ENCODE results near the gene CLDN24. TPM values are rescaled to one million over a fixed set of nuclear protein-coding genes. Genes with fewer than 3 reads are reported as not detected.
A peak's percentile ranks its signal among the peaks of the same experiment; 100 is the strongest.

CLDN24 gene
- total RNA-seq, 1 donor from 2014 or later, result not detected

DNA sequence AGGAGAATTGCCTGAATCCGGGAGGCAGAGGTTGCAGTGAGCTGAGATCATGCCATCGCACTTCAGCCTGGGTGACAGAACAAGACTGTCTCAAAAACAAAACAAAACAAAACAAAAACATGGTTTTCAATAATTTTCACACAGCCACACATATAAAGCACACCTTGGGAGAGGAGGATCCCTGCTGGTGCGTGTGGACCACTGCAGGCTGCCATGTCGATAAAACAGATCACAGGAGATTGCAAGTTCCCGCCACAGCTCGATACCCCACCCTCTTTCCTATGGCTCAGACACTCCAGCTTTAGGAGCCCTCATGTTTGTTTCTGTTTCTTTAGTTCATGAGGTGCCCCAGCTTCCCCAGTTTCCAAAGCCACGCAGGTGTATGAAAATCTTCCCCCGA lies 31.3 kb upstream of the CLDN24 start:
- no peak overlapping the region for H3K4me3 Mint-ChIP-seq
- H3K9me3 Mint-ChIP-seq, result no peaks in the 10 kb centered on the region

DNA sequence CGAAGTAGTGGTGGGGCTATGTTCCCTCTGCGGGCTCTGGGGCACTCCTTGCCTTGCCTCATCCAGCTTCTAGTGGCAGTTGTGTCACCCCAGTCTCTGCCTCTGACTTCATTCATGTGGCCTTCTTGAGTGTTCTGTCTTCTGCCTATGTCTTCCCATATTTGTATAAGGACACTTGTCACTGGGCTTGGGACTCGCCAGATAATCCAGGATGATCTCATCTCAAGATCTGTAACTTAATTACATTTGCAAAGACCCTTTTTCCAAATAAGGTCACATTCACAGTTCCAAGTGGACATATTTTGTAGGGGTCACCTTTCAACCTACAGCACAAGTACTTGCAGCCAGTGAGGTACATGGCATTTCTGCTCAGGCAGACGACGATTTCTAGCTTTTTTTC lies 30.3 kb upstream of the CLDN24 start:
- peaks cover 8% of the 10 kb centered on the region for H3K4me1 Mint-ChIP-seq
- H3K27me3 Mint-ChIP-seq, result no peaks in the 10 kb centered on the region
- H3K9me3 Mint-ChIP-seq, result no peaks in the 10 kb centered on the region
- H3K27ac Mint-ChIP-seq, result no peak overlapping the region
- intact Hi-C loops (cut with micrococcal nuclease), result no loop called here
- no peak for DNase-seq
- H3K36me3 Mint-ChIP-seq (ENCODE audit: low read depth), result no peaks in the 10 kb centered on the region
- H3K4me3 Mint-ChIP-seq, result no peak overlapping the region

More for the DNA sequence above, 31.3 kb upstream of the CLDN24 start:
- Mint-ChIP-seq H3K27me3 (no peaks in the 10 kb centered on the region), H3K36me3 (ENCODE audit: low read depth) (no peaks in the 10 kb centered on the region), H3K4me1 (peaks cover 7% of the 10 kb centered on the region), H3K27ac (no peak overlapping the region)
- intact Hi-C loops (cut with micrococcal nuclease), result no loop called here
- no peak for DNase-seq

GRCh38 chr4:183350317-183351071 lies 28.3 kb upstream of the CLDN24 start:
- no peak overlapping the region for H3K4me3 Mint-ChIP-seq
- H3K36me3 Mint-ChIP-seq (ENCODE audit: low read depth), result no peaks in the 10 kb centered on the region
- H3K9me3 Mint-ChIP-seq, result no peaks in the 10 kb centered on the region
- DNase-seq, result no peak
- H3K27ac Mint-ChIP-seq, result no peak overlapping the region
- H3K27me3 Mint-ChIP-seq, result no peaks in the 10 kb centered on the region
- H3K4me1 Mint-ChIP-seq, result peaks cover 8% of the 10 kb centered on the region
- intact Hi-C loops (cut with micrococcal nuclease), result no loop called here

DNA sequence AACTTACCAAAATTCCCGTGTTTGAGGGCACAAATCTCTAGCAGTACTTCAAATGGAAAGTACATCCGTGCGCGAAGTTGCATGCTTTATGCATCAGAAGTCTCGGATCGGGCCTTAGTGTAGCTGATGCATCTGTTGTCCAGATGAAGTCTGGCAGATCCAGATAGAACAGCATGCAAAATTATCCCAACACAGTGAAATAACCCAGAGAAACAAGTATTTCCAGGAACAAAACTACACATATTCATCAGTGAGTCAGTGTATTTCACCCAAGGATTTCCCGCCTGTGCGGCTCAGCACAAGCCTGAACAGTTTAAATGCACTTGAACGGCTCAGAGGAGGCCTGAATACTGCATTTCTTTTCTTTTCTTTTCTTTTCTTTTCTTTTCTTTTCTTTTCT lies 27.4 kb upstream of the CLDN24 start:
- DNase-seq, result no peak
- intact Hi-C loops (cut with micrococcal nuclease), result no loop called here
- Mint-ChIP-seq H3K4me1 (peaks cover 8% of the 10 kb centered on the region), H3K27ac (no peak overlapping the region), H3K36me3 (ENCODE audit: low read depth) (no peaks in the 10 kb centered on the region), H3K27me3 (no peaks in the 10 kb centered on the region), H3K9me3 (no peaks in the 10 kb centered on the region), H3K4me3 (no peak overlapping the region)

DNA sequence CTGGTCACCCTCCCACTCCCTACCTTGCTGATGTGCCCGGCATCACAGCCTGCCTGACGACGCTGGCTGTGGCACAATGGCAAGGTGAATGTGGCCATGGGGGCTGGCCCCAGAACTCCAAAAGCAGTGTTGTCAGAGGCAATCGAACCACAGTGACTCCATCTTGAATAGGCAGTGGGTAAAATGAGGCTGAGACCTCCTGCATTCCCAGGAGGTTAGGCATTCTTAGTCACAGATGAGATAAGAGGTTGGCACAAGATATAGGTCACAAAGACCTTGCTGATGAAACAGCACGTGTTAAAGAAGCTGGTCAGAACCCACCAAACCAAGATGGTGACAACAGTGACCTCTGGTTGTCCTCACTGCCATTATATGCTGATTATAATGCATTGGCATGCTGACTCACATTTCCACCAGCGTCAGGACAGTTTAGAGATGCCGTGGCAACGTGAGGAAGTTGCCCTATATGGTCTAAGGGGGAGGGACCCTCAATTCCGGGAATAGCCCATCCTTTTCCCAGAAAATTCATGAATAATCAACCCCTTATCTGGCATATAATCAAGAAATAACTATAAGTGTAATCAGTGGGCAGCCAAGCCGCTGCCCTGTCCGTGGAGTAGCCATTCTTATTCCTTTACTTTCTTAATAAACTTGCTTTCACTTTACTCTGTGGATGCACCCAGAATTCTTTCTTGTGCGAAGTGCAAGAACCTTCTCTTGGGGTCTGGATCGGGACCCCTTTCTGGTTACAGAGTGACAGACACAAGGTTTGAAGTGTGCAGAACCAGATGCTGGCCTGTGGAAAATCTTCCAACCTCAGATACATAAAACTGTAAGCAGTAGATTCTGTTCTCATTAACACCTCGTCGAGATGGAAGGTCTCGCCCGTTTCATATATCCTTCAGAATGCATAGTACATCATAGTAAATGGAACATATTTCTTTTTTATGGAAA lies 26.8 kb upstream of the CLDN24 start:
- Mint-ChIP-seq H3K27me3 (peaks cover under 1% of the 10 kb centered on the region), H3K4me3 (no peak overlapping the region), H3K9me3 (no peaks in the 10 kb centered on the region), H3K4me1 (peaks cover 8% of the 10 kb centered on the region), H3K36me3 (ENCODE audit: low read depth) (no peaks in the 10 kb centered on the region), H3K27ac (no peak overlapping the region)
- intact Hi-C loops (cut with micrococcal nuclease), result no loop called here
- DNase-seq, result peak; percentile 71

DNA sequence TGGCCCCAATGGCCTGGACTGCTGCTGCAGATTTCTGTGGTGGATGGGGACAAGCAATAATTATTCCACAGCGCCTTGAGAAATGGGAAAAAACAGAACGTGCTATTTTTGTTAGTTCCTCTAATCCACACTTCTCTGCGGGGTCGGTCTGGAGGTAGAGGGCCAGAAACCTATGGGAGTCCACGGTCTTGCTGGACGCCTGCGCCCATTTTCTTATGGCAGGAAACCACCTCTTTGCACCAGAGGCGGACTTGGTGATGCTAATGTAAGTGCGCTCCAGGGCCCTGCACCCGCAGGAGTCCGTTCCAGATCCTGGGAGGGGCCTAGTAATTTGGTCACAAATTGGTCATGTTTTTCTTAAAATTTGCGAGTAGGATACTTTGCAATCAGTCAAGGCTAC lies 25.9 kb upstream of the CLDN24 start:
- Mint-ChIP-seq H3K9me3 (no peaks in the 10 kb centered on the region), H3K4me1 (peaks cover 10% of the 10 kb centered on the region), H3K4me3 (no peak overlapping the region), H3K27ac (no peak overlapping the region), H3K27me3 (peaks cover 3% of the 10 kb centered on the region), H3K36me3 (ENCODE audit: low read depth) (no peaks in the 10 kb centered on the region)
- DNase-seq, result no peak
- intact Hi-C loops (cut with micrococcal nuclease), result no loop called here

GRCh38 chr4:183347566-183347965 lies 25.3 kb upstream of the CLDN24 start:
- H3K4me1 Mint-ChIP-seq, result peaks cover 11% of the 10 kb centered on the region
- H3K27me3 Mint-ChIP-seq, result peaks cover 5% of the 10 kb centered on the region
- H3K27ac Mint-ChIP-seq, result no peak overlapping the region
- no peak overlapping the region for H3K4me3 Mint-ChIP-seq
- H3K36me3 Mint-ChIP-seq (ENCODE audit: low read depth), result no peaks in the 10 kb centered on the region
- DNase-seq, result no peak
- intact Hi-C loops (cut with micrococcal nuclease), result no loop called here
- no peaks in the 10 kb centered on the region for H3K9me3 Mint-ChIP-seq

DNA sequence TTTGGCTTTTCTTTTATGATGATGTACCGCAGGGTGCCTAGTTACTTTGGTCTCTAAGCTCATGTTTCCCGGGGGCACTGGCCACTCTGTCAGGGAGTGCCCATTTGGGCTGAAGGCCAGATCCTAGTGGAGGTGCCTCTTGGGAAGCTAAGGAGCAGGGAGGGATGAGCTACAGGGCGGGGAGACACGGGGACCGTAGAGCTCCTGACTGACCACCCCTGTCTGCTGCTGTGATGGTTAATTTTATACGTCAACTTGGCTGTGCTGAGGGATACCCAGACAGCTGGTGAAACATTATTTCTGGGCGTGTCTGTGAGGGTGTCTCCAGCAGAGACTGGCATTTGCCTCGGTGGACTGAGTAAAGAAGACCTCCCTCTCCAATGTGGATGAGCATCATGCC lies 24.9 kb upstream of the CLDN24 start:
- intact Hi-C loops (cut with micrococcal nuclease), result no loop called here
- peaks cover 11% of the 10 kb centered on the region for H3K4me1 Mint-ChIP-seq
- no peak for DNase-seq
- H3K27ac Mint-ChIP-seq, result no peak overlapping the region
- H3K4me3 Mint-ChIP-seq, result no peak overlapping the region
- peaks cover 6% of the 10 kb centered on the region for H3K27me3 Mint-ChIP-seq
- H3K36me3 Mint-ChIP-seq (ENCODE audit: low read depth), result no peaks in the 10 kb centered on the region
- H3K9me3 Mint-ChIP-seq, result no peaks in the 10 kb centered on the region

GRCh38 chr4:183345261-183345660 lies 23.0 kb upstream of the CLDN24 start:
- Mint-ChIP-seq H3K36me3 (ENCODE audit: low read depth) (no peaks in the 10 kb centered on the region), H3K9me3 (no peaks in the 10 kb centered on the region)

GRCh38 chr4:183344523-183345255 lies 22.5 kb upstream of the CLDN24 start:
- Mint-ChIP-seq H3K4me1 (peaks cover 11% of the 10 kb centered on the region), H3K9me3 (no peaks in the 10 kb centered on the region), H3K27ac (no peak overlapping the region), H3K27me3 (peaks cover 12% of the 10 kb centered on the region), H3K4me3 (no peak overlapping the region), H3K36me3 (ENCODE audit: low read depth) (no peaks in the 10 kb centered on the region)
- DNase-seq, result no peak
- intact Hi-C loops (cut with micrococcal nuclease), result no loop called here

More at GRCh38 chr4:183345261-183345660, 23.0 kb upstream of the CLDN24 start:
- H3K27ac Mint-ChIP-seq, result no peak overlapping the region
- intact Hi-C loops (cut with micrococcal nuclease), result no loop called here
- peaks cover 11% of the 10 kb centered on the region for H3K4me1 Mint-ChIP-seq
- no peak for DNase-seq
- H3K4me3 Mint-ChIP-seq, result no peak overlapping the region
- H3K27me3 Mint-ChIP-seq, result peaks cover 12% of the 10 kb centered on the region

- no peaks in the 10 kb centered on the region for H3K36me3 Mint-ChIP-seq (ENCODE audit: low read depth)
- no peak for DNase-seq
These were observed 21.5 kb upstream of the CLDN24 start for GRCh38 chr4:183343730-183344129.

DNA sequence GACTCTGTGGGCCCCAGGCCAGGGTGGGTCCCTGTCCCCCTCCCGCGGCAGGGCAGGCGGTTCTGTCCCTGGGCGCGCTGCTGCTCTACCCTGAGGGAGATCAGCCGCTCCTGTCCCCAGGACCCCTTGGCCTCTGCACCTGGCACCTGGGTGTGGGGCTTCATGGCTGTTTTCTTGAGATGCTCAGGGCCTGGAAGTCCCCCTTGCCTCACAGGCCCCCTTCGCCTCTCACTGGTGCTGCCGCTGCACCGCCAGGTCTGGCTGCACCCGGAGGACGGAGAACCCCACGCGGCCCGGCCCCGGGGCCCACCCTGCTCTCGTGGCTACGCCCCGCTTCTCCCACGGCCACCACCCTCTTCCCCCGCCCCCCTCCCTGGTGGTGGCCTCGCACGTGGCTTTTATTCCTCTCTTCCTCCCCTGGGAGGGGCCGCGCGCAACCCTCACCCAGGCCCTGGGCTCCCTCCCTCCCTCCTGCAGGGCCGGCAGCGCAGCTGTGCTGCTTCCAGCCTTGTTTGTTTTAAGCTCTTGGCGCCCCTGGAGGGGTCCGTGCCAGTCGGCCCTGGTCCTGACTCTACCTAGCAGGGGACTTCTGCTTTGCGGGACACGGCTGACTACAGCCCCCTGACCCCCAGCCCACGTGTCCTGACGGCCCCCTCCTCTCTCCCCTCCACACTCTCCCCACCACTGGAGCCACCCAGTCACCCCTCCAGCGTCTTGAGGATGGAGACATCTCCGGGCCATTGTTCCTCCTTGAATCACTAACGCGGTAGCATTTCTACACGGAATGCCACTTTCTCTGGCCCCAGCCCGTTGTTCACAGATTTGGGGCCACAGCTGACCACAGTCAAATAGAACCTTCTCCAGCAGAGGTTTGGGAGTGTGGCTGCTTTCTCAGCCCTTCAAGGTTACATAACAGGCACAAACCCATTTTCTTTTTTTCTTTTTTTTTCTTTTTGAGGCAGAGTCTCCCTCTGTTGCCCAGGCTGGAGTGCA lies 20.6 kb upstream of the CLDN24 start:
- DNase-seq, result no peak
- H3K36me3 Mint-ChIP-seq (ENCODE audit: low read depth), result no peaks in the 10 kb centered on the region

More at GRCh38 chr4:183343730-183344129, 21.5 kb upstream of the CLDN24 start:
- Mint-ChIP-seq H3K27ac (no peak overlapping the region), H3K4me1 (peaks cover 6% of the 10 kb centered on the region), H3K4me3 (no peak overlapping the region), H3K9me3 (no peaks in the 10 kb centered on the region), H3K27me3 (peaks cover 12% of the 10 kb centered on the region)
- intact Hi-C loops (cut with micrococcal nuclease), result no loop called here

GRCh38 chr4:183337833-183338232 lies 15.6 kb upstream of the CLDN24 start:
- Mint-ChIP-seq H3K36me3 (ENCODE audit: low read depth) (no peaks in the 10 kb centered on the region), H3K4me1 (peaks cover 4% of the 10 kb centered on the region), H3K27ac (no peak overlapping the region), H3K4me3 (no peak overlapping the region), H3K27me3 (peaks cover 10% of the 10 kb centered on the region), H3K9me3 (no peaks in the 10 kb centered on the region)
- no peak for DNase-seq
- intact Hi-C loops (cut with micrococcal nuclease), result no loop called here

More for the DNA sequence above, 20.6 kb upstream of the CLDN24 start:
- Mint-ChIP-seq H3K9me3 (no peaks in the 10 kb centered on the region), H3K27ac (no peak overlapping the region), H3K27me3 (peaks cover 12% of the 10 kb centered on the region), H3K4me3 (no peak overlapping the region), H3K4me1 (peaks cover 3% of the 10 kb centered on the region)
- intact Hi-C loops (cut with micrococcal nuclease), result no loop called here
